Osteocyte (in vitro differentiated cells): ENCODE data around the gene SLC18A3. TPM values are rescaled to one million over a fixed set of nuclear protein-coding genes. Genes with fewer than 3 reads are reported as not detected.

ENCODE experiments used
- DNase-seq: peaks from one replicate; pipeline ENCODE4 v3.0.0; 2021; ENCODE audit warnings: mixed read lengths; ENCODE audit not compliant: unreplicated experiment; ENCODE audit errors: extremely low spot score
- H3K27ac Mint-ChIP-seq: one replicate; pipeline ENCODE4 v1.8.0; 2021; ENCODE audit warnings: mild to moderate bottlenecking, mixed read lengths; ENCODE audit not compliant: unreplicated experiment
- H3K27me3 Mint-ChIP-seq: one replicate; pipeline ENCODE4 v1.8.0; 2021; ENCODE audit warnings: mixed read lengths; ENCODE audit not compliant: unreplicated experiment
- H3K36me3 Mint-ChIP-seq: one replicate; pipeline ENCODE4 v1.8.0; 2021; ENCODE audit warnings: mixed read lengths; ENCODE audit not compliant: unreplicated experiment
- H3K4me1 Mint-ChIP-seq: one replicate; pipeline ENCODE4 v1.8.0; 2021; ENCODE audit warnings: mixed read lengths; ENCODE audit not compliant: unreplicated experiment
- H3K4me3 Mint-ChIP-seq: one replicate; pipeline ENCODE4 v1.8.0; 2021; ENCODE audit warnings: mild to moderate bottlenecking, moderate library complexity, mixed read lengths; ENCODE audit not compliant: unreplicated experiment
- H3K9me3 Mint-ChIP-seq: one replicate; pipeline ENCODE4 v1.8.0; 2021; ENCODE audit warnings: mixed read lengths; ENCODE audit not compliant: unreplicated experiment
- total RNA-seq: library from RNA; stranded (reverse); gene quantifications from 2 replicates; pipeline ENCODE4 v1.2.1, GENCODE V29; 2021
- TF ChIP-seq, protein P1 (sequence below): fragments of 200-600 bp; sonication (generic); IDR thresholded peaks from 2 replicates; pipeline ENCODE4 v1.5.0; 2021; ENCODE audit warnings: antibody characterized with exemption, mild to moderate bottlenecking, moderate library complexity

Gene SLC18A3
- total RNA-seq, 1 donor from 2014 or later = 0.32 TPM

- H3K27me3 Mint-ChIP-seq = peaks cover 14% of the 10 kb centered on the region
- H3K9me3 Mint-ChIP-seq = peaks cover 7% of the 10 kb centered on the region
Observed at GRCh38 chr10:49654036-49654693, 44.1 kb downstream of the SLC18A3 start.

GRCh38 chr10:49655099-49655498, 45.0 kb downstream of the SLC18A3 start:
- Mint-ChIP-seq H3K36me3 (no peaks in the 10 kb centered on the region), H3K27me3 (peaks cover 13% of the 10 kb centered on the region)

More at GRCh38 chr10:49654036-49654693, 44.1 kb downstream of the SLC18A3 start:
- Mint-ChIP-seq H3K36me3 (no peaks in the 10 kb centered on the region), H3K4me1 (peaks cover 5% of the 10 kb centered on the region), H3K27ac (no peak overlapping the region), H3K4me3 (no peak overlapping the region)
- peak; percentile 72 for DNase-seq
- TF ChIP-seq, protein P1, sequence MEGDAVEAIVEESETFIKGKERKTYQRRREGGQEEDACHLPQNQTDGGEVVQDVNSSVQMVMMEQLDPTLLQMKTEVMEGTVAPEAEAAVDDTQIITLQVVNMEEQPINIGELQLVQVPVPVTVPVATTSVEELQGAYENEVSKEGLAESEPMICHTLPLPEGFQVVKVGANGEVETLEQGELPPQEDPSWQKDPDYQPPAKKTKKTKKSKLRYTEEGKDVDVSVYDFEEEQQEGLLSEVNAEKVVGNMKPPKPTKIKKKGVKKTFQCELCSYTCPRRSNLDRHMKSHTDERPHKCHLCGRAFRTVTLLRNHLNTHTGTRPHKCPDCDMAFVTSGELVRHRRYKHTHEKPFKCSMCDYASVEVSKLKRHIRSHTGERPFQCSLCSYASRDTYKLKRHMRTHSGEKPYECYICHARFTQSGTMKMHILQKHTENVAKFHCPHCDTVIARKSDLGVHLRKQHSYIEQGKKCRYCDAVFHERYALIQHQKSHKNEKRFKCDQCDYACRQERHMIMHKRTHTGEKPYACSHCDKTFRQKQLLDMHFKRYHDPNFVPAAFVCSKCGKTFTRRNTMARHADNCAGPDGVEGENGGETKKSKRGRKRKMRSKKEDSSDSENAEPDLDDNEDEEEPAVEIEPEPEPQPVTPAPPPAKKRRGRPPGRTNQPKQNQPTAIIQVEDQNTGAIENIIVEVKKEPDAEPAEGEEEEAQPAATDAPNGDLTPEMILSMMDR = no peak

DNA sequence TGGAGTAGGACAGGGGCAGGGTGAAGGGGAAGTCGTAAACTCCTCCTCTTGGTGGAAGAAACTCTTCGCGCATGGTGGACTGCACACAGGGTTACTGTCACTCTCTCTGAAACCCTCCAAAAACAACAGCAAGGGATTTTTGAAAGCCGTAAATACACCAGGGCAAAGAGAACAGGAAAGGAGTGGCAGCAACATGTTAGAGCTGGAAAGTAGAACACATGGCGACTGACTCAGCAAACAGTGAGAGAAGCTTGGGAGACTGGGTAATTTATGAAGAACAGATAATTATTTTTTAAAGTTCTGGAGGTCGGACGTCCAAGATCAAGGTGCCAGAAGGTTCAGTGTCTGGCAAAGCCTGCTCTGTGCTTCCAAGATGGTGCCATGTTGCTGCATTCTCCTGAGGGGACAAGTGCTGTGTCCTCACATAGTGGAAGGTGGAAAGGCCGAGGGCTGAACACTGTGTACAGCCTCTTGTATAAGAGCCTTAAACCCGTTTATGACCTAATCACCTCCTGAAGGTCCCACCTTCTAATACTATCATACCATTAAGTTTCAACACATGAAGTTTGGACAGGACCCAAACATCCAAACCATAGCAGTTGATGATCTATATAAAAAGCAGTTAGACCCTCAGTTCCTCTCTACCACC, 46.9 kb downstream of the SLC18A3 start:
- H3K27ac Mint-ChIP-seq = no peak overlapping the region
- no peaks in the 10 kb centered on the region for H3K36me3 Mint-ChIP-seq
- no peak for DNase-seq
- TF ChIP-seq, protein P1 = no peak
- no peaks in the 10 kb centered on the region for H3K4me1 Mint-ChIP-seq
- H3K9me3 Mint-ChIP-seq = peaks cover 9% of the 10 kb centered on the region
- H3K4me3 Mint-ChIP-seq = no peak overlapping the region
- H3K27me3 Mint-ChIP-seq = peaks cover 7% of the 10 kb centered on the region

More at GRCh38 chr10:49655099-49655498, 45.0 kb downstream of the SLC18A3 start:
- peaks cover 9% of the 10 kb centered on the region for H3K9me3 Mint-ChIP-seq
- no peak overlapping the region for H3K4me3 Mint-ChIP-seq
- no peaks in the 10 kb centered on the region for H3K4me1 Mint-ChIP-seq
- peak; percentile 73 for DNase-seq
- H3K27ac Mint-ChIP-seq = no peak overlapping the region
- TF ChIP-seq, protein P1 = no peak

GRCh38 chr10:49657606-49658005, 47.5 kb downstream of the SLC18A3 start:
- Mint-ChIP-seq H3K36me3 (no peaks in the 10 kb centered on the region), H3K9me3 (peaks cover 9% of the 10 kb centered on the region), H3K4me1 (no peaks in the 10 kb centered on the region), H3K27me3 (peaks cover 7% of the 10 kb centered on the region), H3K4me3 (no peak overlapping the region), H3K27ac (no peak overlapping the region)
- TF ChIP-seq, protein P1 = no peak
- DNase-seq = no peak

GRCh38 chr10:49661140-49661856, 51.2 kb downstream of the SLC18A3 start:
- TF ChIP-seq, protein P1 = no peak
- H3K36me3 Mint-ChIP-seq = no peaks in the 10 kb centered on the region
- DNase-seq = no peak
- H3K27ac Mint-ChIP-seq = no peak overlapping the region
- H3K27me3 Mint-ChIP-seq = peaks cover 8% of the 10 kb centered on the region
- H3K4me3 Mint-ChIP-seq = no peak overlapping the region
- H3K4me1 Mint-ChIP-seq = no peaks in the 10 kb centered on the region
- H3K9me3 Mint-ChIP-seq = peaks cover 9% of the 10 kb centered on the region
